Measurements from ENCODE around the gene CDK5. TPM values are rescaled to one million over a fixed set of nuclear protein-coding genes. Genes with fewer than 3 reads are reported as not detected.

The CDK5 gene
- total RNA-seq, 2 experiments from 2014 or later: 3.1 to 3.5 TPM

DNA sequence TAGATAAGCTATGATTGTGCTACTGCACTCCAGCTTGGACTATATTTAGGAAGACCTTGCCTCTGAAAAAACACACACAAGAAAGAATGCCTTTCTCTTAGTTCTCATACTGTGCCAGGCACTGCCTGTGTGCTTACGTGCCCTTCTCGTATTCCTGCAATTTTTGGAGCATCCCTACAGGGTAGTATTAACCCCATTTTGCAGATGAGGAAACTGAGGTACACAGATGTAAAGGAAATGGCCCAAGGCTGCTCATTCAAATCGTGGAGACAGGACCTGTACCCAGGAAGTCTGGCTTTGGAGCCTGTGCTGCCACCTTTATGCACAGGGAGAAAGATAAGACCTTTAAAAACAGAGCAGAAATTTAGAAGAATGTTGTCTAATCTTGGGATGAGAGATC lies 45.3 kb upstream of the CDK5 start:
- no peaks in the 10 kb centered on the region for H3K27me3 Mint-ChIP-seq
- intact Hi-C loops (cut with DNase I, micrococcal nuclease): no loop called here
- H3K4me3 ChIP-seq (ENCODE audit: low read length): no peak overlapping the region
- no peaks in the 10 kb centered on the region for H3K4me1 Mint-ChIP-seq (ENCODE audit: low read depth)
- ChIA-PET CTCF (no interaction called here), POLR2A (no interaction called here)
- H3K4me1 ChIP-seq (ENCODE audit: insufficient read depth, low read length): no peaks in the 10 kb centered on the region
- H3K9me3 ChIP-seq (ENCODE audit: control insufficient read depth in 1 of 2, insufficient read depth in 1 of 2, low read length in 2 of 2): no peaks in the 10 kb centered on the region
- no peaks in the 10 kb centered on the region for H3K36me3 ChIP-seq (ENCODE audit: insufficient read depth, low read length)
- H3K27me3 ChIP-seq (ENCODE audit: control insufficient read depth in 1 of 2, insufficient read depth in 2 of 2, low read length in 2 of 2): no peaks in the 10 kb centered on the region
- TF ChIP-seq, protein P1, sequence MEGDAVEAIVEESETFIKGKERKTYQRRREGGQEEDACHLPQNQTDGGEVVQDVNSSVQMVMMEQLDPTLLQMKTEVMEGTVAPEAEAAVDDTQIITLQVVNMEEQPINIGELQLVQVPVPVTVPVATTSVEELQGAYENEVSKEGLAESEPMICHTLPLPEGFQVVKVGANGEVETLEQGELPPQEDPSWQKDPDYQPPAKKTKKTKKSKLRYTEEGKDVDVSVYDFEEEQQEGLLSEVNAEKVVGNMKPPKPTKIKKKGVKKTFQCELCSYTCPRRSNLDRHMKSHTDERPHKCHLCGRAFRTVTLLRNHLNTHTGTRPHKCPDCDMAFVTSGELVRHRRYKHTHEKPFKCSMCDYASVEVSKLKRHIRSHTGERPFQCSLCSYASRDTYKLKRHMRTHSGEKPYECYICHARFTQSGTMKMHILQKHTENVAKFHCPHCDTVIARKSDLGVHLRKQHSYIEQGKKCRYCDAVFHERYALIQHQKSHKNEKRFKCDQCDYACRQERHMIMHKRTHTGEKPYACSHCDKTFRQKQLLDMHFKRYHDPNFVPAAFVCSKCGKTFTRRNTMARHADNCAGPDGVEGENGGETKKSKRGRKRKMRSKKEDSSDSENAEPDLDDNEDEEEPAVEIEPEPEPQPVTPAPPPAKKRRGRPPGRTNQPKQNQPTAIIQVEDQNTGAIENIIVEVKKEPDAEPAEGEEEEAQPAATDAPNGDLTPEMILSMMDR (IDR thresholded peaks at IDR 0.05): no peak
- no peak overlapping the region for H3K27ac ChIP-seq (ENCODE audit: low read depth in 1 of 2, low read length in 2 of 2)
- no peak overlapping the region for H3K27ac Mint-ChIP-seq
- ATAC-seq (ENCODE audit: poor library complexity) (no peak), DNase-seq (no peak)
- no peak overlapping the region for H3K4me3 Mint-ChIP-seq
- no peaks in the 10 kb centered on the region for H3K36me3 Mint-ChIP-seq (ENCODE audit: low read depth)
- H3K9me3 Mint-ChIP-seq: no peaks in the 10 kb centered on the region

DNA sequence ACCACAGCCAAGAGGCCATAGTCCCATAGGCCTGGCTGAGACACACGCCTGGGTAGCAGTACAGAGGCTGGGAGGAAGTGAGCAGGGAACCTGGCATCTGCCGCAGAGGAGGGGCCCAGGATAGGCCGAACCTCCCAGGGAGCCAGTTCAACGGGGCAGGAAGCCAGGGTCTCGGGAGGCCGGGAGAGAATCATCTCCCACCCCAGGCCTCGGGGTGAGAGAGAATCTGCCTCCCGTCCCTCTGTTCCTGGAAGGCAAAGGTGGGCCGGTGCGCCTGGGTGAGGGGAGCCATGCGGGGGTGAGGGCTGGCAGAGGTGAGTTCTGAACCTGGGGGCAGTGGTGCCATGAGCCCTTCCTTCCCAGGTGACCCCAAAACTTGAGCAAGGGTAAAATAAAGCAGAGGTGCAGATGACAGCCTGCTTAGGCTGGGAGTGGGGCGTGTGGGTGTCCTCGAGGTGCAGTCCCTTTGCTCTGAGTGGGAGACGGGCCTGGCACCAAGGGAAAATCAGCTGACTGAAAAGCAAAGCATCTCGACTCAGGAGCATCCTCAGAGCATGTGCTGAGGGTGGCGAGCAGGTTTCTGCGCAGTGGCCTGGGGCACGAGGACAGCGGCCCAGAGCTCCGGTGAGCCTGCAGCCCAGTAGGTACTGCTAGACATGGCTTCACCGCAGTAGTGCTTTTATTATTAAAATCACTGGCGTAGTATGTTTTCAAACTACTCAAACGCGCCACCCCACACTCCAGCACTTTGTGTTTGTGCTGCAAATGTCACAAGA lies 44.1 kb upstream of the CDK5 start:
- no peak overlapping the region for H3K4me3 Mint-ChIP-seq
- Histone ChIP-seq H3K36me3 (ENCODE audit: insufficient read depth, low read length) (no peaks in the 10 kb centered on the region), H3K4me1 (ENCODE audit: insufficient read depth, low read length) (no peaks in the 10 kb centered on the region), H3K4me3 (ENCODE audit: low read length) (no peak overlapping the region), H3K27me3 (ENCODE audit: control insufficient read depth in 1 of 2, insufficient read depth in 2 of 2, low read length in 2 of 2) (no peaks in the 10 kb centered on the region), H3K9me3 (ENCODE audit: control insufficient read depth in 1 of 2, insufficient read depth in 1 of 2, low read length in 2 of 2) (no peaks in the 10 kb centered on the region), H3K27ac (ENCODE audit: low read depth in 1 of 2, low read length in 2 of 2) (no peak overlapping the region)
- no peak for DNase-seq
- no peaks in the 10 kb centered on the region for H3K4me1 Mint-ChIP-seq (ENCODE audit: low read depth)
- TF ChIP-seq, protein P1 (IDR thresholded peaks at IDR 0.05): no peak
- ChIA-PET CTCF (no interaction called here), POLR2A (no interaction called here)
- no peak for ATAC-seq (ENCODE audit: poor library complexity)
- no peaks in the 10 kb centered on the region for H3K27me3 Mint-ChIP-seq
- no peaks in the 10 kb centered on the region for H3K36me3 Mint-ChIP-seq (ENCODE audit: low read depth)
- intact Hi-C loops (cut with DNase I, micrococcal nuclease): no loop called here
- no peaks in the 10 kb centered on the region for H3K9me3 Mint-ChIP-seq
- no peak overlapping the region for H3K27ac Mint-ChIP-seq

DNA sequence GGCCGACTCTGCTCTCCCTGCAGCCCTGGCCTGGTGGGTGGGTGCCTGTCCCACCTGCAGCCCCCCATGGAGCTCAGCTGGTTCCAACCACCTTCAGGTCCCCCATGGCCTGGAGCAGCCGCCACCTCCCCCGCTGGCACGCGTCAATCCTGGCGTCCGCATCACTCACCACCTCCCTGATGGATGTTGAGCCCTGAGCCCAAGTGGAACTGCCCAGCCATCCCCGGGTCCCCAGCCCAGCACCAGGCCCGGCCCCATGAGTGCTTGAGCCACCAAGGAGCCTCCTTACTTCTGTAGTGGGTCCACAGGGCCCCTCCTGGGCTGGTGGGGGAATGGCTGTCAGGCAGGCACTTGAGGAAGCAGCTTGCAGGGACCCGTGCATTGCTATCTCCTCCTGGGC lies 43.2 kb upstream of the CDK5 start:
- ChIA-PET CTCF (interaction anchor here (1.1 kb wide), 1 partner anchor 82 kb away, joined by 3 read pairs; no protein-coding TSS in a partner anchor), POLR2A (no interaction called here)
- Mint-ChIP-seq H3K36me3 (ENCODE audit: low read depth) (no peaks in the 10 kb centered on the region), H3K9me3 (no peaks in the 10 kb centered on the region), H3K27ac (no peak overlapping the region), H3K4me3 (no peak overlapping the region), H3K27me3 (no peaks in the 10 kb centered on the region), H3K4me1 (ENCODE audit: low read depth) (no peaks in the 10 kb centered on the region)
- ATAC-seq (ENCODE audit: poor library complexity): no peak
- intact Hi-C loops (cut with DNase I, micrococcal nuclease): no loop called here
- Histone ChIP-seq H3K4me3 (ENCODE audit: low read length) (no peak overlapping the region), H3K36me3 (ENCODE audit: insufficient read depth, low read length) (no peaks in the 10 kb centered on the region), H3K27ac (ENCODE audit: low read depth in 1 of 2, low read length in 2 of 2) (no peak overlapping the region), H3K4me1 (ENCODE audit: insufficient read depth, low read length) (peaks cover under 1% of the 10 kb centered on the region), H3K27me3 (ENCODE audit: control insufficient read depth in 1 of 2, insufficient read depth in 2 of 2, low read length in 2 of 2) (no peaks in the 10 kb centered on the region), H3K9me3 (ENCODE audit: control insufficient read depth in 1 of 2, insufficient read depth in 1 of 2, low read length in 2 of 2) (no peaks in the 10 kb centered on the region)
- DNase-seq: no peak
- TF ChIP-seq, protein P1 (IDR thresholded peaks at IDR 0.05): no peak
